Mucosa of descending colon (tissue), 3 donors: ENCODE measurements around the gene MCMBP. TPM values are rescaled to one million over a fixed set of nuclear protein-coding genes. Genes with fewer than 3 reads are reported as not detected.
A peak's percentile ranks its signal among the peaks of the same experiment; 100 is the strongest.
"Not testable (repeated sequence)": the region's sequence is repeated elsewhere in the genome, so short reads cannot be mapped to it uniquely, and the experiment has no call there.

Source experiments
- ATAC-seq: fragments of 200-7000 bp; cut with Tn5 transposase; one replicate; pipeline ENCODE4 v1.9.1; 2020; ENCODE audit warnings: mild to moderate bottlenecking, moderate library complexity
- DNase-seq, 3 donors: peaks; one replicate each; pipeline ENCODE4 v3.0.0-alpha.2; 2020
- H3K36me3 ChIP-seq: fragments of 200-600 bp; one replicate; pipeline ENCODE4 v1.8.0; 2021; ENCODE audit warnings: low read depth, mild to moderate bottlenecking
- H3K4me1 ChIP-seq: fragments of 200-600 bp; one replicate; pipeline ENCODE4 v1.8.0; 2021; ENCODE audit warnings: low read depth, mild to moderate bottlenecking
- H3K4me3 ChIP-seq: fragments of 200-600 bp; one replicate; pipeline ENCODE4 v1.8.0; 2021; ENCODE audit warnings: mild to moderate bottlenecking
- H3K9me3 ChIP-seq: fragments of 200-600 bp; one replicate; pipeline ENCODE4 v1.8.0; 2021; ENCODE audit warnings: mild to moderate bottlenecking
- intact Hi-C, 2 donors: fragments of 100-400 bp; cut with DNase I in 1 of 2; cut with micrococcal nuclease in 1 of 2; formaldehyde crosslinking; loops; one replicate each; pipeline versions ENCODE4 v1.11.0 to v1.11.1; 2022; cut with DNase I, micrococcal nuclease
- total RNA-seq, 3 donors: library from RNA; stranded (reverse); fragmentation: NEBNext Ultra II Directional in 2 of 3; extraction: Animal tissue kit (Norgen Biotek cat#: 25700) in 2 of 3; gene quantifications; one replicate each; pipeline versions ENCODE4 v1.2.1 to v1.2.4, GENCODE V29; 2021 to 2023
- TF ChIP-seq, protein P1 (sequence below): fragments of 200-600 bp; IDR thresholded peaks from one replicate; pipeline ENCODE4 v1.8.0; 2022; ENCODE audit warnings: antibody characterized with exemption, mild to moderate bottlenecking
- donor health status: DM: no; HTN: no; CAD: no; lungs with moderate emphysema.
- donor health status: DM: no; HTN: no; CAD: no.
- donor health status: DM: no; HTN: yes; CAD: no.

Gene MCMBP
- total RNA-seq, 3 donors from 2014 or later: 38.8 to 50.4 (median 39.6) TPM

GRCh38 chr10:119908166-119908565, 35.5 kb upstream of the MCMBP start:
- ATAC-seq: no peak
- no peaks in the 10 kb centered on the region for H3K36me3 ChIP-seq
- intact Hi-C loops: no loop called here

GRCh38 chr10:119907695-119908094, 35.1 kb upstream of the MCMBP start:
- H3K4me1 ChIP-seq, ATAC-seq: not testable (repeated sequence)

More at GRCh38 chr10:119908166-119908565, 35.5 kb upstream of the MCMBP start:
- TF ChIP-seq, protein P1, sequence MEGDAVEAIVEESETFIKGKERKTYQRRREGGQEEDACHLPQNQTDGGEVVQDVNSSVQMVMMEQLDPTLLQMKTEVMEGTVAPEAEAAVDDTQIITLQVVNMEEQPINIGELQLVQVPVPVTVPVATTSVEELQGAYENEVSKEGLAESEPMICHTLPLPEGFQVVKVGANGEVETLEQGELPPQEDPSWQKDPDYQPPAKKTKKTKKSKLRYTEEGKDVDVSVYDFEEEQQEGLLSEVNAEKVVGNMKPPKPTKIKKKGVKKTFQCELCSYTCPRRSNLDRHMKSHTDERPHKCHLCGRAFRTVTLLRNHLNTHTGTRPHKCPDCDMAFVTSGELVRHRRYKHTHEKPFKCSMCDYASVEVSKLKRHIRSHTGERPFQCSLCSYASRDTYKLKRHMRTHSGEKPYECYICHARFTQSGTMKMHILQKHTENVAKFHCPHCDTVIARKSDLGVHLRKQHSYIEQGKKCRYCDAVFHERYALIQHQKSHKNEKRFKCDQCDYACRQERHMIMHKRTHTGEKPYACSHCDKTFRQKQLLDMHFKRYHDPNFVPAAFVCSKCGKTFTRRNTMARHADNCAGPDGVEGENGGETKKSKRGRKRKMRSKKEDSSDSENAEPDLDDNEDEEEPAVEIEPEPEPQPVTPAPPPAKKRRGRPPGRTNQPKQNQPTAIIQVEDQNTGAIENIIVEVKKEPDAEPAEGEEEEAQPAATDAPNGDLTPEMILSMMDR: no peak
- H3K4me1 ChIP-seq: no peaks in the 10 kb centered on the region
- no peak overlapping the region for H3K4me3 ChIP-seq
- no peak for DNase-seq
- H3K9me3 ChIP-seq: no peaks in the 10 kb centered on the region

GRCh38 chr10:119903946-119904666, 31.5 kb upstream of the MCMBP start:
- intact Hi-C loops: no loop called here
- Histone ChIP-seq H3K4me1 (no peaks in the 10 kb centered on the region), H3K9me3 (no peaks in the 10 kb centered on the region), H3K36me3 (no peaks in the 10 kb centered on the region), H3K4me3 (no peak overlapping the region)
- no peak for ATAC-seq
- TF ChIP-seq, protein P1: no peak
- no peak for DNase-seq

More at GRCh38 chr10:119907695-119908094, 35.1 kb upstream of the MCMBP start:
- H3K9me3 ChIP-seq, H3K36me3 ChIP-seq, DNase-seq, intact Hi-C loops, H3K4me3 ChIP-seq: not testable (repeated sequence)

- Histone ChIP-seq H3K9me3 (no peaks in the 10 kb centered on the region), H3K36me3 (no peaks in the 10 kb centered on the region), H3K4me1 (peaks cover 38% of the 10 kb centered on the region), H3K4me3 (no peak overlapping the region)
- no peak for DNase-seq
- intact Hi-C loops: no loop called here
- TF ChIP-seq, protein P1: no peak
- no peak for ATAC-seq
Measured at GRCh38 chr10:119898577-119898976, 25.9 kb upstream of the MCMBP start.

- DNase-seq (peak; percentile 68 to 83 (median 75)), ATAC-seq (peak; percentile 49)
- H3K4me1 ChIP-seq: peaks cover 43% of the 10 kb centered on the region
Measured at GRCh38 chr10:119896937-119897770, 24.5 kb upstream of the MCMBP start.

More at GRCh38 chr10:119896937-119897770, 24.5 kb upstream of the MCMBP start:
- H3K9me3 ChIP-seq: no peaks in the 10 kb centered on the region
- no peak overlapping the region for H3K4me3 ChIP-seq
- TF ChIP-seq, protein P1: no peak
- intact Hi-C loops: no loop called here
- H3K36me3 ChIP-seq: no peaks in the 10 kb centered on the region
